GM12878 (cell line): ENCODE measurements around the gene SECTM1. TPM values are rescaled to one million over a fixed set of nuclear protein-coding genes. Genes with fewer than 3 reads are reported as not detected.

ENCODE experiments used
- CBX5 ChIP-seq: sonication (generic); IDR thresholded peaks from 2 replicates; pipeline ENCODE4 v1.6.1; 2016; ENCODE audit warnings: low read depth, moderate library complexity, mild to moderate bottlenecking, inconsistent platforms
- CHD1 ChIP-seq: IDR thresholded peaks from 2 replicates; pipeline ENCODE4 v1.6.1; 2012; ENCODE audit warnings: low read depth, low read length, improper control_type of control experiment
- FOXM1 ChIP-seq: IDR thresholded peaks from 2 replicates; pipeline ENCODE4 v1.6.1; 2012; ENCODE audit warnings: low read depth, mild to moderate bottlenecking, inconsistent platforms, low read length, moderate library complexity
- GABPA ChIP-seq: IDR thresholded peaks from 2 replicates; pipeline ENCODE4 v1.6.1; 2014; ENCODE audit warnings: antibody characterized with exemption, low read depth, mild to moderate bottlenecking, inconsistent platforms
- GATAD2B ChIP-seq: fragments of 450-650 bp; conservative IDR thresholded peaks from 2 replicates; pipeline ENCODE4 v1.6.1; 2017; ENCODE audit warnings: low read depth, mild to moderate bottlenecking, moderate library complexity
- HDAC6 ChIP-seq: fragments of 200-600 bp; sonication (generic); IDR thresholded peaks from one replicate; pipeline ENCODE4 v1.8.0; 2017; ENCODE audit warnings: antibody characterized with exemption; ENCODE audit not compliant: unreplicated experiment
- MEF2B ChIP-seq: fragments of 450-650 bp; IDR thresholded peaks from 2 replicates; pipeline ENCODE4 v1.6.1; 2018; ENCODE audit warnings: mild to moderate bottlenecking, moderate library complexity; ENCODE audit not compliant: partially characterized antibody, poor library complexity, severe bottlenecking
- MYC ChIP-seq: IDR thresholded peaks from 2 replicates; pipeline ENCODE4 v1.6.1; 2011; ENCODE audit warnings: mild to moderate bottlenecking, low read length, moderate library complexity, inconsistent platforms; ENCODE audit not compliant: insufficient read depth, insufficient replicate concordance, insufficient read length, severe bottlenecking
- NBN ChIP-seq: fragments of 450-650 bp; IDR thresholded peaks from 2 replicates; pipeline ENCODE4 v1.6.1; 2016
- NR2C2 ChIP-seq: IDR thresholded peaks from 2 replicates; pipeline ENCODE4 v1.6.1; 2011; ENCODE audit warnings: borderline replicate concordance, low read depth; ENCODE audit not compliant: control insufficient read depth, insufficient read length
- POLR2A ChIP-seq: IDR thresholded peaks from 2 replicates; pipeline ENCODE4 v1.6.1; 2011; ENCODE audit warnings: low read depth, mild to moderate bottlenecking, low read length
- RAD21 ChIP-seq: IDR thresholded peaks from 2 replicates; pipeline ENCODE4 v1.6.1; 2011; ENCODE audit warnings: mild to moderate bottlenecking, low read depth, low read length, moderate library complexity; ENCODE audit not compliant: insufficient read depth
- RB1 ChIP-seq: fragments of 450-650 bp; formaldehyde crosslinking; IDR thresholded peaks from 2 replicates; pipeline ENCODE4 v1.6.1; 2017; ENCODE audit warnings: mild to moderate bottlenecking, borderline replicate concordance
- SMC3 ChIP-seq: IDR thresholded peaks from 2 replicates; pipeline ENCODE4 v1.6.1; 2011; ENCODE audit warnings: low read length, improper control_type of control experiment, borderline replicate concordance
- SPI1 ChIP-seq: IDR thresholded peaks from 2 replicates; pipeline ENCODE4 v1.6.1; 2011; ENCODE audit warnings: low read depth, mild to moderate bottlenecking, low read length, moderate library complexity, borderline replicate concordance; ENCODE audit not compliant: insufficient read depth
- TCF3 ChIP-seq: IDR thresholded peaks from 2 replicates; pipeline ENCODE4 v1.6.1; 2012; ENCODE audit warnings: low read depth, mild to moderate bottlenecking, low read length, borderline replicate concordance; ENCODE audit not compliant: insufficient read depth
- polyA plus RNA-seq, 11 experiments: library from polyadenylated mRNA; depleted of rRNA in 4 of 11; unstranded in 6 of 11; stranded (reverse) in 5 of 11; fragments of >200 nt; fragmentation: Nextera tagmentation in 4 of 11; fragmentation: Illumina TruSeq in 1 of 11; extraction: Ambion mirVana in 4 of 11; extraction: Trizol in 1 of 11; gene quantifications; 1 replicate in 1 of 11; 2 replicates in 10 of 11; pipeline versions ENCODE4 v1.2.1 to v1.2.3, GENCODE V29; 2011 to 2016; ENCODE audit warnings: inconsistent platforms in 2 of 11, missing spikeins in 2 of 11, low read depth in 1 of 11
- total RNA-seq, 4 experiments: library from RNA; depleted of rRNA in 3 of 4; stranded (reverse); fragments of >200 nt in 3 of 4; fragmentation: Illumina TruSeq in 1 of 4; extraction: Trizol in 1 of 4; gene quantifications; 2 replicates each; pipeline versions ENCODE4 v1.2.1 to v1.2.3, GENCODE V29; 2013 to 2021
- TF ChIP-seq, protein P1 (sequence below): fragments of 450-650 bp; IDR thresholded peaks from 2 replicates; pipeline ENCODE4 v1.6.1; 2017; ENCODE audit warnings: mild to moderate bottlenecking, low read depth, inconsistent platforms; ENCODE audit not compliant: poor library complexity, severe bottlenecking
- TF ChIP-seq, protein P2 (sequence below): fragments of 450-650 bp; IDR thresholded peaks from 2 replicates; pipeline ENCODE4 v1.6.1; 2018; ENCODE audit warnings: borderline replicate concordance, mild to moderate bottlenecking; ENCODE audit not compliant: partially characterized antibody
- TF ChIP-seq, protein P3 (sequence below): IDR thresholded peaks from 2 replicates; pipeline ENCODE4 v1.6.1; 2011; ENCODE audit warnings: borderline replicate concordance, low read depth, mild to moderate bottlenecking, moderate library complexity, low read length; ENCODE audit not compliant: insufficient read depth, poor library complexity, severe bottlenecking
- TF ChIP-seq, protein P4 (sequence below): fragments of 450-650 bp; IDR thresholded peaks from 2 replicates; pipeline ENCODE4 v1.6.1; 2017; ENCODE audit warnings: mild to moderate bottlenecking, moderate library complexity

SECTM1 gene
- total and polyA plus RNA-seq, 10 of the 15 experiments (the other 5 are each of a cell fraction or from before 2014, with no cell fraction given): 0.10 to 0.13 (median 0.12) TPM; not detected in 7

DNA sequence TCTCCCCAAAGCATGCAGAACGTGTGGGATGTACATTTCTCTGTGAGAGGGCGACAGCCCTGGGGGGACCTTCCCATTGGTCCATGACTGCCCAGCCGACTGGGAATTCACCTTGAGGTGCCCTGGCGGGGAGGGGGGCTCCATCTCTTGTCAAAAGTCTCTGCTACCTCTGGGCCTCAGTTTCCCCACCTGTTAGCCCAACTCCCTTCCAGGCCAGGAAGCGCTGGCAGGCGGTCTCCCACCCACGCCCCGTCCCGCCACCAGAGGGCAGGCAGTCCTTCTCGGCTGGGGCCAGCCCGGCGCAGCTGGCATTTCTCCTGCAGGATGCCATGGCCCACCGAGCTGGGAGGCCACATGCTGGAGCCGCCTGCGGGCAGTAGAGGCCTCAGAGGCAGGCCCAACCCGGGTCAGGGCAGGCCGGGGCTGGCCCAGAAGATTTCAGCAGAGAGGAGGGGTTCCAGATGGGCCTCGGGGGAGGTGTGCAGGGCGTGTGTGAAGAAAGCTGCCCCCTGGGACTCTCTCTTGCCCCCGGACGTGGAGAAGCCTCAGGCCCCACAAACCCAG is 32.8 kb downstream of the SECTM1 start (continued):
- TF ChIP-seq SMC3: peak; percentile 66; the same call in 1 of the 2 replicates
- peak; percentile 41; the same call in 1 of the 2 replicates for TF ChIP-seq RB1
- TF ChIP-seq, protein P1, sequence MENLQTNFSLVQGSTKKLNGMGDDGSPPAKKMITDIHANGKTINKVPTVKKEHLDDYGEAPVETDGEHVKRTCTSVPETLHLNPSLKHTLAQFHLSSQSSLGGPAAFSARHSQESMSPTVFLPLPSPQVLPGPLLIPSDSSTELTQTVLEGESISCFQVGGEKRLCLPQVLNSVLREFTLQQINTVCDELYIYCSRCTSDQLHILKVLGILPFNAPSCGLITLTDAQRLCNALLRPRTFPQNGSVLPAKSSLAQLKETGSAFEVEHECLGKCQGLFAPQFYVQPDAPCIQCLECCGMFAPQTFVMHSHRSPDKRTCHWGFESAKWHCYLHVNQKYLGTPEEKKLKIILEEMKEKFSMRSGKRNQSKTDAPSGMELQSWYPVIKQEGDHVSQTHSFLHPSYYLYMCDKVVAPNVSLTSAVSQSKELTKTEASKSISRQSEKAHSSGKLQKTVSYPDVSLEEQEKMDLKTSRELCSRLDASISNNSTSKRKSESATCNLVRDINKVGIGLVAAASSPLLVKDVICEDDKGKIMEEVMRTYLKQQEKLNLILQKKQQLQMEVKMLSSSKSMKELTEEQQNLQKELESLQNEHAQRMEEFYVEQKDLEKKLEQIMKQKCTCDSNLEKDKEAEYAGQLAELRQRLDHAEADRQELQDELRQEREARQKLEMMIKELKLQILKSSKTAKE: no peak
- no peak for TF ChIP-seq SPI1
- TF ChIP-seq RAD21: peak; percentile 60
- TF ChIP-seq, protein P2, sequence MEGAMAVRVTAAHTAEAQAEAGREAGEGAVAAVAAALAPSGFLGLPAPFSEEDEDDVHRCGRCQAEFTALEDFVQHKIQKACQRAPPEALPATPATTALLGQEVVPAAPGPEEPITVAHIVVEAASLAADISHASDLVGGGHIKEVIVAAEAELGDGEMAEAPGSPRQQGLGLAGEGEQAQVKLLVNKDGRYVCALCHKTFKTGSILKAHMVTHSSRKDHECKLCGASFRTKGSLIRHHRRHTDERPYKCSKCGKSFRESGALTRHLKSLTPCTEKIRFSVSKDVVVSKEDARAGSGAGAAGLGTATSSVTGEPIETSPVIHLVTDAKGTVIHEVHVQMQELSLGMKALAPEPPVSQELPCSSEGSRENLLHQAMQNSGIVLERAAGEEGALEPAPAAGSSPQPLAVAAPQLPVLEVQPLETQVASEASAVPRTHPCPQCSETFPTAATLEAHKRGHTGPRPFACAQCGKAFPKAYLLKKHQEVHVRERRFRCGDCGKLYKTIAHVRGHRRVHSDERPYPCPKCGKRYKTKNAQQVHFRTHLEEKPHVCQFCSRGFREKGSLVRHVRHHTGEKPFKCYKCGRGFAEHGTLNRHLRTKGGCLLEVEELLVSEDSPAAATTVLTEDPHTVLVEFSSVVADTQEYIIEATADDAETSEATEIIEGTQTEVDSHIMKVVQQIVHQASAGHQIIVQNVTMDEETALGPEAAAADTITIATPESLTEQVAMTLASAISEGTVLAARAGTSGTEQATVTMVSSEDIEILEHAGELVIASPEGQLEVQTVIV: no peak
- TF ChIP-seq CHD1: no peak
- TF ChIP-seq GATAD2B: peak; percentile 92
- TF ChIP-seq POLR2A: no peak
- no peak for TF ChIP-seq FOXM1
- TF ChIP-seq TCF3: peak; percentile 94
- no peak for TF ChIP-seq NR2C2
- no peak for TF ChIP-seq GABPA
- TF ChIP-seq NBN: peak; percentile 34; the same call in 1 of the 2 replicates
- TF ChIP-seq HDAC6: no peak
- no peak for TF ChIP-seq MYC
- peak; percentile 91 for TF ChIP-seq MEF2B
- TF ChIP-seq, protein P3, sequence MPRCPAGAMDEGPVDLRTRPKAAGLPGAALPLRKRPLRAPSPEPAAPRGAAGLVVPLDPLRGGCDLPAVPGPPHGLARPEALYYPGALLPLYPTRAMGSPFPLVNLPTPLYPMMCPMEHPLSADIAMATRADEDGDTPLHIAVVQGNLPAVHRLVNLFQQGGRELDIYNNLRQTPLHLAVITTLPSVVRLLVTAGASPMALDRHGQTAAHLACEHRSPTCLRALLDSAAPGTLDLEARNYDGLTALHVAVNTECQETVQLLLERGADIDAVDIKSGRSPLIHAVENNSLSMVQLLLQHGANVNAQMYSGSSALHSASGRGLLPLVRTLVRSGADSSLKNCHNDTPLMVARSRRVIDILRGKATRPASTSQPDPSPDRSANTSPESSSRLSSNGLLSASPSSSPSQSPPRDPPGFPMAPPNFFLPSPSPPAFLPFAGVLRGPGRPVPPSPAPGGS: no peak
- TF ChIP-seq, protein P4, sequence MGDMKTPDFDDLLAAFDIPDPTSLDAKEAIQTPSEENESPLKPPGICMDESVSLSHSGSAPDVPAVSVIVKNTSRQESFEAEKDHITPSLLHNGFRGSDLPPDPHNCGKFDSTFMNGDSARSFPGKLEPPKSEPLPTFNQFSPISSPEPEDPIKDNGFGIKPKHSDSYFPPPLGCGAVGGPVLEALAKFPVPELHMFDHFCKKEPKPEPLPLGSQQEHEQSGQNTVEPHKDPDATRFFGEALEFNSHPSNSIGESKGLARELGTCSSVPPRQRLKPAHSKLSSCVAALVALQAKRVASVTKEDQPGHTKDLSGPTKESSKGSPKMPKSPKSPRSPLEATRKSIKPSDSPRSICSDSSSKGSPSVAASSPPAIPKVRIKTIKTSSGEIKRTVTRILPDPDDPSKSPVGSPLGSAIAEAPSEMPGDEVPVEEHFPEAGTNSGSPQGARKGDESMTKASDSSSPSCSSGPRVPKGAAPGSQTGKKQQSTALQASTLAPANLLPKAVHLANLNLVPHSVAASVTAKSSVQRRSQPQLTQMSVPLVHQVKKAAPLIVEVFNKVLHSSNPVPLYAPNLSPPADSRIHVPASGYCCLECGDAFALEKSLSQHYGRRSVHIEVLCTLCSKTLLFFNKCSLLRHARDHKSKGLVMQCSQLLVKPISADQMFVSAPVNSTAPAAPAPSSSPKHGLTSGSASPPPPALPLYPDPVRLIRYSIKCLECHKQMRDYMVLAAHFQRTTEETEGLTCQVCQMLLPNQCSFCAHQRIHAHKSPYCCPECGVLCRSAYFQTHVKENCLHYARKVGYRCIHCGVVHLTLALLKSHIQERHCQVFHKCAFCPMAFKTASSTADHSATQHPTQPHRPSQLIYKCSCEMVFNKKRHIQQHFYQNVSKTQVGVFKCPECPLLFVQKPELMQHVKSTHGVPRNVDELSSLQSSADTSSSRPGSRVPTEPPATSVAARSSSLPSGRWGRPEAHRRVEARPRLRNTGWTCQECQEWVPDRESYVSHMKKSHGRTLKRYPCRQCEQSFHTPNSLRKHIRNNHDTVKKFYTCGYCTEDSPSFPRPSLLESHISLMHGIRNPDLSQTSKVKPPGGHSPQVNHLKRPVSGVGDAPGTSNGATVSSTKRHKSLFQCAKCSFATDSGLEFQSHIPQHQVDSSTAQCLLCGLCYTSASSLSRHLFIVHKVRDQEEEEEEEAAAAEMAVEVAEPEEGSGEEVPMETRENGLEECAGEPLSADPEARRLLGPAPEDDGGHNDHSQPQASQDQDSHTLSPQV: 0 out of 2 replicates have a peak, but pooled peaks have one; percentile 67
- TF ChIP-seq CBX5: no peak
